ENCODE results near the gene MUC7.
"Not testable (repeated sequence)": the region's sequence is repeated elsewhere in the genome, so short reads cannot be mapped to it uniquely, and the experiment has no call there.

DNA sequence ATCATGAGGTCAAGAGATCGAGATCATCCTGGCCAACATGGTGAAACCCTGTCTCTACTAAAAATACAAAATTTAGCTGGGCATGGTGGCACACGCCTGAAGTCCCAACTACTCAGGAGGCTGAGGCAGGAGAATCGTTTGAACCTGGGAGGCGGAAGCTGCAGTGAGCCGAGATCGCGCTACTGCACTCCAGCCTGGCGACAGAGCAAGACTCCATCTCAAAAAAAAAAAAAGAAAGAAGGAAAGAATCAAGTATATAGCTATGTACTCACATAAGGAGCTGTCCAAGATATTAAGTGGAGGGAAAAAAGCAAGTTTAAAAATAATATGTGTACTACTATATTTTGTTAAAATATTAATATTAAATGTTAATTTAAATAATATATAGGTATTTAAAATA lies 29.8 kb downstream of the MUC7 start:
- TF ChIP-seq POLR2A, CTCF (IDR thresholded peaks at IDR 0.05): not testable (repeated sequence)
